Hepatocyte (in vitro differentiated cells): ENCODE data around the gene DSCAML1. TPM values are rescaled to one million over a fixed set of nuclear protein-coding genes. Genes with fewer than 3 reads are reported as not detected.

Experiments used
- DNase-seq: peaks from one replicate; pipeline ENCODE4 v3.0.0-alpha.2; 2016; ENCODE audit warnings: low spot score
- H2AFZ ChIP-seq: fragments of 200-600 bp; sonication (generic); 2 replicates; pipeline ENCODE4 v1.6.0; 2016; ENCODE audit warnings: antibody characterized with exemption, mild to moderate bottlenecking
- H3K27ac ChIP-seq: fragments of 200-600 bp; sonication (generic); 2 replicates; pipeline ENCODE4 v1.5.1; 2016; ENCODE audit warnings: mild to moderate bottlenecking
- H3K27me3 ChIP-seq: fragments of 200-600 bp; sonication (generic); 2 replicates; pipeline ENCODE4 v1.6.1; 2016
- H3K36me3 ChIP-seq: fragments of 200-600 bp; sonication (generic); replicated peaks from 2 replicates; pipeline ENCODE4 v1.5.1; 2016; ENCODE audit warnings: low read depth; ENCODE audit not compliant: insufficient read depth
- H3K4me1 ChIP-seq: fragments of 200-600 bp; sonication (generic); 2 replicates; pipeline ENCODE4 v1.5.1; 2016; ENCODE audit warnings: mild to moderate bottlenecking, moderate library complexity; ENCODE audit not compliant: insufficient read depth
- H3K4me2 ChIP-seq: fragments of 200-600 bp; sonication (generic); 2 replicates; pipeline ENCODE4 v1.6.0; 2016
- H3K4me3 ChIP-seq: fragments of 200-600 bp; sonication (generic); 2 replicates; pipeline ENCODE4 v1.5.1; 2016; ENCODE audit warnings: mild to moderate bottlenecking
- H3K79me2 ChIP-seq: fragments of 200-600 bp; sonication (generic); 2 replicates; pipeline ENCODE4 v1.6.0; 2017; ENCODE audit warnings: mild to moderate bottlenecking
- H3K9me2 ChIP-seq: fragments of 200-600 bp; sonication (generic); replicated peaks from 2 replicates; pipeline ENCODE4 v1.6.0; 2017; ENCODE audit warnings: mild to moderate bottlenecking; ENCODE audit not compliant: insufficient read depth
- H3K9me3 ChIP-seq: fragments of 200-600 bp; sonication (generic); 2 replicates; pipeline ENCODE4 v1.5.1; 2016; ENCODE audit warnings: low read depth, mild to moderate bottlenecking
- H4K20me1 ChIP-seq: fragments of 200-600 bp; sonication (generic); 2 replicates; pipeline ENCODE4 v1.6.0; 2016; ENCODE audit warnings: mild to moderate bottlenecking; ENCODE audit not compliant: insufficient read depth, poor library complexity, severe bottlenecking
- CTCF ChIP-seq: fragments of 200-600 bp; sonication (generic); IDR thresholded peaks from 2 replicates; pipeline ENCODE4 v1.5.1; 2016; ENCODE audit warnings: antibody characterized with exemption, mild to moderate bottlenecking; ENCODE audit not compliant: poor library complexity
- EZH2 ChIP-seq: fragments of 200-600 bp; sonication (generic); IDR thresholded peaks from 2 replicates; pipeline ENCODE4 v1.6.1; 2016; ENCODE audit warnings: antibody characterized with exemption, mild to moderate bottlenecking, borderline replicate concordance
- EZH2phosphoT487 ChIP-seq: fragments of 200-600 bp; sonication (generic); IDR thresholded peaks from one replicate; pipeline ENCODE4 v1.6.1; 2018; ENCODE audit warnings: antibody characterized with exemption, mild to moderate bottlenecking, low read depth, moderate library complexity; ENCODE audit not compliant: unreplicated experiment, severe bottlenecking
- WGBS: methylation state at CpG from one replicate; pipeline ENCODE4 v1.1.6; 2016; ENCODE audit warnings: low lambda C conversion rate; ENCODE audit errors: missing lambda C conversion rate; 5-methylcytosine and 5-hydroxymethylcytosine counted together
- polyA plus RNA-seq: library from polyadenylated mRNA; unstranded; fragments of >200 nt; fragmentation: Nextera tagmentation; extraction: Ambion mirVana; gene quantifications from 2 replicates; pipeline ENCODE4 v1.2.1, GENCODE V29; 2016
- total RNA-seq: library from RNA; depleted of rRNA; stranded (reverse); fragments of >200 nt; gene quantifications from 2 replicates; pipeline ENCODE4 v1.2.3, GENCODE V29; 2014

DSCAML1 gene
- total and polyA plus RNA-seq, 2 experiments from 2014 or later: 0.46 to 2.6 TPM

- no peaks in the 10 kb centered on the region for H3K36me3 ChIP-seq
- H3K27me3 ChIP-seq: no peaks in the 10 kb centered on the region
- no peak overlapping the region for H3K4me2 ChIP-seq
- no peak overlapping the region for H3K27ac ChIP-seq
- H3K4me1 ChIP-seq: peaks cover 5% of the 10 kb centered on the region
- H3K9me3 ChIP-seq: no peaks in the 10 kb centered on the region
- DNase-seq: no peak
- H3K9me2 ChIP-seq: no peaks in the 10 kb centered on the region
- H3K4me3 ChIP-seq: no peak overlapping the region
- WGBS: 94% methylated on average over 9 of the region's 9 CpGs
- H4K20me1 ChIP-seq: no peaks in the 10 kb centered on the region
- H2AFZ ChIP-seq: no peak overlapping the region
- TF ChIP-seq CTCF (no peak), EZH2phosphoT487 (no peak), EZH2 (no peak)
- no peaks in the 10 kb centered on the region for H3K79me2 ChIP-seq
These were observed 170.4 kb downstream of the DSCAML1 start for GRCh38 chr11:117626576-117626975.

GRCh38 chr11:117625237-117625636 lies 171.8 kb downstream of the DSCAML1 start:
- peak overlapping the region; percentile 57 for H3K27ac ChIP-seq
- H3K4me3 ChIP-seq: no peak overlapping the region
- no peak overlapping the region for H3K4me2 ChIP-seq
- TF ChIP-seq EZH2 (no peak), CTCF (no peak), EZH2phosphoT487 (no peak)
- H4K20me1 ChIP-seq: no peaks in the 10 kb centered on the region
- H3K27me3 ChIP-seq: no peaks in the 10 kb centered on the region
- no peaks in the 10 kb centered on the region for H3K9me3 ChIP-seq
- H3K79me2 ChIP-seq: no peaks in the 10 kb centered on the region
- no peaks in the 10 kb centered on the region for H3K9me2 ChIP-seq
- 35% methylated on average over 4 of the region's 4 CpGs for WGBS
- peak; percentile 51 for DNase-seq
- H3K36me3 ChIP-seq: no peaks in the 10 kb centered on the region
- peaks cover 5% of the 10 kb centered on the region for H3K4me1 ChIP-seq
- no peak overlapping the region for H2AFZ ChIP-seq

GRCh38 chr11:117623831-117624271 lies 173.2 kb downstream of the DSCAML1 start:
- H3K36me3 ChIP-seq: no peaks in the 10 kb centered on the region
- H3K27ac ChIP-seq: no peak overlapping the region
- no peaks in the 10 kb centered on the region for H4K20me1 ChIP-seq
- H3K4me1 ChIP-seq: peaks cover 5% of the 10 kb centered on the region
- no peaks in the 10 kb centered on the region for H3K9me2 ChIP-seq
- H3K9me3 ChIP-seq: no peaks in the 10 kb centered on the region
- no peak overlapping the region for H3K4me3 ChIP-seq
- H3K79me2 ChIP-seq: no peaks in the 10 kb centered on the region
- TF ChIP-seq EZH2 (no peak), CTCF (no peak), EZH2phosphoT487 (no peak)
- DNase-seq: no peak
- no peak overlapping the region for H2AFZ ChIP-seq
- H3K4me2 ChIP-seq: no peak overlapping the region
- H3K27me3 ChIP-seq: no peaks in the 10 kb centered on the region
- WGBS: 82% methylated on average over 2 of the region's 2 CpGs

GRCh38 chr11:117621226-117621625 lies 175.8 kb downstream of the DSCAML1 start:
- H3K4me3 ChIP-seq: no peak overlapping the region
- H3K4me2 ChIP-seq: no peak overlapping the region
- no peaks in the 10 kb centered on the region for H3K79me2 ChIP-seq
- H4K20me1 ChIP-seq: no peaks in the 10 kb centered on the region
- no peaks in the 10 kb centered on the region for H3K9me3 ChIP-seq
- no peak for DNase-seq
- peaks cover 5% of the 10 kb centered on the region for H3K4me1 ChIP-seq
- TF ChIP-seq CTCF (peak; percentile 32), EZH2 (no peak)
- H3K9me2 ChIP-seq: no peaks in the 10 kb centered on the region
- H3K36me3 ChIP-seq: no peaks in the 10 kb centered on the region
- no peak overlapping the region for H3K27ac ChIP-seq
- H3K27me3 ChIP-seq: no peaks in the 10 kb centered on the region
- H2AFZ ChIP-seq: no peak overlapping the region
